Peyer's patch (tissue), 4 donors: ENCODE results near the gene REEP6.

Source experiments
- CTCF ChIP-seq, 6 experiments: fragments of 450-650 bp in 4 of 6; fragments of 200-600 bp in 2 of 6; sonication (generic) in 1 of 6; IDR thresholded peaks; one replicate each; pipeline ENCODE4 v1.5.1; 2017 to 2019; ENCODE audit warnings: antibody characterized with exemption in 6 of 6, mild to moderate bottlenecking in 3 of 6, moderate library complexity in 1 of 6
- POLR2A ChIP-seq, 2 donors: fragments of 450-650 bp; IDR thresholded peaks; one replicate each; pipeline ENCODE4 v1.5.1; 2017; ENCODE audit warnings: antibody characterized with exemption in 2 of 2, mild to moderate bottlenecking in 2 of 2, moderate library complexity in 2 of 2

DNA sequence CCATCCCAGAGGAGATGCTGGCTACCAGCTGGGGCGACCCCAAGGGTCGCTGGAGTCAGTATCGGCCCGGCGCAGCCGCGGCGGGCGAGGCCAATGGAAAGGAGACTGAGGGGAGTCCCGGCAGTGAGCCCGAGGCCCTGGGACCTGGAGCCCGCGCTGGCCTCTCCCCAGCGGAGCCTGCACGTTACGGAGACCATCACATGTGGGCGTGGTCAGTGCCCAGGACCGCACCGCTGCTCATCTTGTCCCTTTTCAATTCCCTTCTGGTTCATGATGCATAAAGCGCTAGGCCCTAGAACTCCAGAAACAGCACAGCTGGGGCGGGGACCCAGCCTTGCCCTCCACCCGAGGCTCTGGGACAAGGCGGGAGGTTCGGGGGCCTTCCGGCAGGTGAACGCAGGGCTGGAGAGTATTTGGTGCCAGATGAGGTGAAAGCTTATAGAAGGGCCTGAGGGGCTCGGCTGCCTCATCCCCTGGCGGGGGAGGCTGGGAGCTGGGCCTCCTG lies 19.9 kb upstream of the REEP6 start:
- TF ChIP-seq CTCF (IDR thresholded peaks at IDR 0.05): no peak
- no peak for TF ChIP-seq POLR2A (IDR thresholded peaks at IDR 0.05)
